HepG2 (cell line): ENCODE data around the gene CYTH1. TPM values are rescaled to one million over a fixed set of nuclear protein-coding genes. Genes with fewer than 3 reads are reported as not detected.

ENCODE experiments used
- ARID3A ChIP-seq: IDR thresholded peaks from 2 replicates; pipeline ENCODE4 v1.6.1; 2012; ENCODE audit warnings: low read depth, low read length, improper control_type of control experiment
- ARNT ChIP-seq: fragments of 450-650 bp; IDR thresholded peaks from 2 replicates; pipeline ENCODE4 v1.6.1; 2017
- CCDC6 ChIP-seq: sonication (generic); formaldehyde crosslinking; IDR thresholded peaks from 2 replicates; pipeline ENCODE4 v1.8.1; 2022; ENCODE audit warnings: mild to moderate bottlenecking, missing genetic modification reagents, moderate library complexity
- GABPA ChIP-seq, 2 experiments: IDR thresholded peaks; 2 replicates each; pipeline ENCODE4 v1.6.1; 2011 to 2016; ENCODE audit warnings: low read depth in 2 of 2, low read length in 1 of 2, missing biosample characterization in 1 of 2, missing genetic modification characterization in 1 of 2
- HNF1A ChIP-seq, 2 experiments: sonication (generic) in 1 of 2; formaldehyde crosslinking in 1 of 2; IDR thresholded peaks; 2 replicates each; pipeline versions ENCODE4 v1.4.0 to v1.6.1; 2016 to 2020; ENCODE audit warnings: borderline replicate concordance in 1 of 2, low read depth in 1 of 2, mild to moderate bottlenecking in 1 of 2, missing genetic modification reagents in 1 of 2
- KLF13 ChIP-seq: sonication (generic); formaldehyde crosslinking; IDR thresholded peaks from 2 replicates; pipeline ENCODE4 v1.4.0; 2020; ENCODE audit warnings: mild to moderate bottlenecking, missing genetic modification reagents
- MLX ChIP-seq: IDR thresholded peaks from 2 replicates; pipeline ENCODE4 v1.6.1; 2016
- MTF2 ChIP-seq: sonication (generic); formaldehyde crosslinking; IDR thresholded peaks from 2 replicates; pipeline ENCODE4 v1.5.0; 2020; ENCODE audit warnings: missing genetic modification reagents, borderline replicate concordance
- PREB ChIP-seq: sonication (generic); formaldehyde crosslinking; IDR thresholded peaks from 2 replicates; pipeline ENCODE4 v1.4.0; 2020; ENCODE audit warnings: missing genetic modification reagents
- ZBTB25 ChIP-seq: IDR thresholded peaks from 2 replicates; pipeline ENCODE4 v1.6.1; 2018; ENCODE audit warnings: missing genetic modification reagents
- ZBTB43 ChIP-seq: sonication (generic); formaldehyde crosslinking; conservative IDR thresholded peaks from 2 replicates; pipeline ENCODE4 v1.4.0; 2020; ENCODE audit warnings: missing genetic modification reagents
- ZNF740 ChIP-seq: sonication (generic); formaldehyde crosslinking; IDR thresholded peaks from 2 replicates; pipeline ENCODE4 v1.4.0; 2020; ENCODE audit warnings: missing genetic modification reagents
- ZUFSP ChIP-seq: sonication (generic); formaldehyde crosslinking; IDR thresholded peaks from 2 replicates; pipeline ENCODE4 v1.9.0; 2021; ENCODE audit warnings: missing genetic modification reagents, mild to moderate bottlenecking, borderline replicate concordance
- polyA plus RNA-seq, 8 experiments: library from polyadenylated mRNA; depleted of rRNA in 3 of 8; stranded (reverse) in 7 of 8; unstranded in 1 of 8; fragments of >200 nt; fragmentation: Illumina TruSeq in 4 of 8; extraction: Trizol in 4 of 8; gene quantifications; 2 replicates each; pipeline versions ENCODE4 v1.2.1 to v1.2.3, GENCODE V29; 2011 to 2016; ENCODE audit warnings: low read depth in 4 of 8, missing spikeins in 1 of 8, mixed read lengths in 1 of 8; ENCODE audit not compliant: insufficient read depth in 1 of 8
- total RNA-seq, 5 experiments: library from RNA; depleted of rRNA; stranded (reverse); fragments of >200 nt; fragmentation: Illumina TruSeq; extraction: Trizol; gene quantifications; 2 replicates each; pipeline ENCODE4 v1.2.3, GENCODE V29; 2016; ENCODE audit warnings: low read depth in 1 of 5

The CYTH1 gene
- total and polyA plus RNA-seq, 2 of the 13 experiments (the other 11 are each of a cell fraction or from before 2014, with no cell fraction given), result 20.1 to 48.9 TPM

- TF ChIP-seq HNF1A (IDR thresholded peaks at IDR 0.05; ENCODE audit: low read depth) (no peak), HNF1A (CRISPR knock-in tag; IDR thresholded peaks at IDR 0.05; ENCODE audit: borderline replicate concordance) (no peak), GABPA (IDR thresholded peaks at IDR 0.05; ENCODE audit: low read depth, low read length) (no peak), GABPA (CRISPR knock-in tag; IDR thresholded peaks at IDR 0.05; ENCODE audit: low read depth) (no peak), ZBTB43 (CRISPR knock-in tag) (no peak), ARNT (no peak), ZNF740 (CRISPR knock-in tag) (no peak), MLX (CRISPR knock-in tag) (no peak), PREB (CRISPR knock-in tag) (no peak), KLF13 (CRISPR knock-in tag) (no peak), ARID3A (no peak), ZBTB25 (no peak), ZUFSP (no peak), CCDC6 (CRISPR knock-in tag) (no peak), MTF2 (no peak)
Measured at GRCh38 chr17:78746263-78746948, 35.7 kb downstream of the CYTH1 start (continued).
